Breast epithelium (tissue), 3 donors: ENCODE data around the gene SLITRK3.

Experiments
- POLR2A ChIP-seq: fragments of 450-650 bp; IDR thresholded peaks from one replicate; pipeline ENCODE4 v1.6.1; 2016; ENCODE audit warnings: antibody characterized with exemption, mild to moderate bottlenecking, moderate library complexity
- POLR2AphosphoS5 ChIP-seq, 3 donors: sonication (generic); formaldehyde crosslinking; IDR thresholded peaks; one replicate each; pipeline ENCODE4 v1.6.1; 2017; ENCODE audit warnings: antibody characterized with exemption in 3 of 3
- TF ChIP-seq, protein P1 (sequence below), 3 donors: fragments of 450-650 bp; IDR thresholded peaks; one replicate each; pipeline ENCODE4 v1.5.1; 2016 to 2017; ENCODE audit warnings: antibody characterized with exemption in 3 of 3, mild to moderate bottlenecking in 3 of 3, moderate library complexity in 3 of 3

DNA sequence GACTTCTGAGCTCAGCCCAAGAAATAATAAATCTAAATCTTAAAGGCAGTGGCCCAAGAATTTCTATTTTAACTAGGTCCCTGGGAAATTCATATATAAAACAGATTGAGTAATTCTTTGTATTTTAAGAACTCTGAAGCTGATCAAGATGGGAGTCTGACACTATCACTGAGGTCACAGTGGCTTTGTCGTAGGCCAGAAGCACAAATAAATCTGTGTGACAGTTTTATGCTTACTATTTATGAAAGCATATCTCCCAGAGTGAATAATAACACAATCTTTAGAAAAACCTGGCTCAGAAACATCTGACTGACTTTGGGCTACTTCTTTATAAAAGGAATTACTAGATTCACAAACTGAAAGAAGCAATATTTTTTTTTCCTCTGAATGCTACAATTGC lies 51.9 kb downstream of the SLITRK3 start:
- TF ChIP-seq, protein P1, sequence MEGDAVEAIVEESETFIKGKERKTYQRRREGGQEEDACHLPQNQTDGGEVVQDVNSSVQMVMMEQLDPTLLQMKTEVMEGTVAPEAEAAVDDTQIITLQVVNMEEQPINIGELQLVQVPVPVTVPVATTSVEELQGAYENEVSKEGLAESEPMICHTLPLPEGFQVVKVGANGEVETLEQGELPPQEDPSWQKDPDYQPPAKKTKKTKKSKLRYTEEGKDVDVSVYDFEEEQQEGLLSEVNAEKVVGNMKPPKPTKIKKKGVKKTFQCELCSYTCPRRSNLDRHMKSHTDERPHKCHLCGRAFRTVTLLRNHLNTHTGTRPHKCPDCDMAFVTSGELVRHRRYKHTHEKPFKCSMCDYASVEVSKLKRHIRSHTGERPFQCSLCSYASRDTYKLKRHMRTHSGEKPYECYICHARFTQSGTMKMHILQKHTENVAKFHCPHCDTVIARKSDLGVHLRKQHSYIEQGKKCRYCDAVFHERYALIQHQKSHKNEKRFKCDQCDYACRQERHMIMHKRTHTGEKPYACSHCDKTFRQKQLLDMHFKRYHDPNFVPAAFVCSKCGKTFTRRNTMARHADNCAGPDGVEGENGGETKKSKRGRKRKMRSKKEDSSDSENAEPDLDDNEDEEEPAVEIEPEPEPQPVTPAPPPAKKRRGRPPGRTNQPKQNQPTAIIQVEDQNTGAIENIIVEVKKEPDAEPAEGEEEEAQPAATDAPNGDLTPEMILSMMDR (IDR thresholded peaks at IDR 0.05), result no peak
- TF ChIP-seq POLR2AphosphoS5 (IDR thresholded peaks at IDR 0.05) (no peak), POLR2A (no peak)
